ENCODE results near the gene COL7A1.

COL7A1 gene

DNA sequence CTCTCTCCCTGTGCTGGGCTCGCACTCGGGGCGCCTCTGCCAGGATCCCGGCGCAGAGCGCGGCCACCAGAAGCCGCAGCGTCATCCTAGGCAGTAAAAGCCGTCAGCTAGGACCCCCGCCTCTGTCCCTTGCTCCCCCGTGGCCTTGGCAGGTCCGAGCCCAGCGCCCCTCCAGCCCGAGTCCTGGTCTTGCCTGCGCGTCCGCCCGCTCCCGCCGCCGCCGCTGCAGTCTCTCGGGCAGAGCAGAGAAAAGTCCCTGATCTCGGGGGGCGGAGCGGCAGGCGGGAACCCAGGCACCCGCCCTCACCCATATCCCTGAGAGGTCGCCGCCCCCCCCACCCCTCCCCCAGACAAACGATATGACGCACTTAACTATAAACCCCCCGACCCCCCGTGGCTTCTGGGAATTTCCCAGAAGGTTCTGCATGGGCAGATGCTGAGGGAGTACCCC, at the start of gene COL7A1:
Gene COL7A1 (minus strand): TSS at position 255 of the 451 bp plus-strand sequence. CDS start 170 bp downstream, at position 85.
- DNase-seq (ENCODE audit: low spot score), result no peak

DNA sequence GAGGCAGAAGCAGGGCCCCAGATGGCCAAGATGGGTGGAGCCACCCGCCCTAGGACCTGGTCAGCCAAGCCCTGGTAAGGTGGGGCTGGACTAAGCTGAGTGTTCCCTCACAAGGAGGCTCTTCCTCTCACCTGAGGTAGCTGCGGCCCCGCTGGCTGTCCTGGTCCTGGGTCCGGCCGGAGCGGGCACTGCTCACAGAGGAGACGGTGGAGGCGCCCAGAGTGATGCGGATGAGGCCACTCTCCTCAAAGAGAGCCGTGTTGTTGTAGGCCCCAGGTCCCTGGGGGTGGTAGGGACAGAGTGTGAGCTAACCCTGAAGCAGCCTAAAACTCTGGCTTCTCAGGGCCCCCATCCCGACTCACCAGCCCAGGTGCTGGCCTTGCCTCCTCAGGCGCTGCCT, 47.5 kb upstream of the COL7A1 start:
- no peak for DNase-seq (ENCODE audit: low spot score)

DNA sequence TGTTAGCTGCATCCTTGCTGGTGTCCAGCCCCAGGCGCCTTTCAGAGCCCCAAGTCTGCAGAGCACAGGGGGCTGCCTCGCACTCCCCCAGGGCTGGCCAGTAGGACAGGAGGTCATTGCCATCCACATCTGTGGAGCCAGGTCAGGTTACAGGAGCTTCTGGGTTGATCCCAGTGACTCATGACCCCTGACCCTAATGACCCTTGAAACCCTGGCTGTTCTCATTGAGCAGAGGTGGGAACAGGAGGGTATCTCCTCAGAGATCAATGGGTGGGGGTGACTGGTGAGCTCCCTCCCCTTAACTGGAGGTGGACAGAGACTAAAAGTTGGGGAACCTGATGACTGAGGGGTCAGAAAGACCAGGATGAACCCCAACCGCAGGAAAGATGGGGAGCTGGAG, 46.3 kb upstream of the COL7A1 start:
- DNase-seq (ENCODE audit: low spot score), result no peak

DNA sequence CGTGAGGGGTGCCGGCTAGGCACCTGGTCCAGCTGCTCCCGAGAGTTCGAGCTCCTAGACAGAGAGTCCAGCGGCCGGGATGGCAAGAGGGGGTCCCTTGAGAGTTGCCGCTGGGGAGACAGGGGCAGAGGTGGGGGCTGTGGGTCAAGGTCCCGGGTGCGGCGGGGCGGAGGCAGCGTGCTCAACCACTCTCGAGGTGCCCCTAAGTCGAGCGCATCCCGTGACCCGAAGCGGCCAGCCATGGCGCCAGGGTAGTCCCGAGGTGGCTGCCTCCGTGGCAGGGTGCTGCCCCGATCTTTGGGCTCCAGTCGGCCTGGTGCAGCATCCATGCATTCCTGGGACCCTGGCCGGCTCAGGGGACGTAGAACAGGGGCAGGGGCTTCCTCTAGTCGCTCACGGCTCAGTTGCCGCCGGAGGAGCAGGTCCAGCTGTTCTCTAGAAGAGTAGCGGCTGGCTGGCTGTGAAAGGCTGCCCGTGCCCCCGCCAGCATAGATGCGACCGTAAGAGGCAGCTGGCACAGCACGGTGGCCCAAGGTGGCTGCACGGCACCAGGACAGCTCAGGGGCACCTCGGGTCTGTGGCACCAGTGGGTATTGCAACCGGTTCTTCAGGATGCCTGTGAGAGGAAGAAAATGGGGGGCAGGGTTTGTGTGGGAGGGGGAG, 44.9 kb upstream of the COL7A1 start:
- no peak for DNase-seq (ENCODE audit: low spot score)

DNA sequence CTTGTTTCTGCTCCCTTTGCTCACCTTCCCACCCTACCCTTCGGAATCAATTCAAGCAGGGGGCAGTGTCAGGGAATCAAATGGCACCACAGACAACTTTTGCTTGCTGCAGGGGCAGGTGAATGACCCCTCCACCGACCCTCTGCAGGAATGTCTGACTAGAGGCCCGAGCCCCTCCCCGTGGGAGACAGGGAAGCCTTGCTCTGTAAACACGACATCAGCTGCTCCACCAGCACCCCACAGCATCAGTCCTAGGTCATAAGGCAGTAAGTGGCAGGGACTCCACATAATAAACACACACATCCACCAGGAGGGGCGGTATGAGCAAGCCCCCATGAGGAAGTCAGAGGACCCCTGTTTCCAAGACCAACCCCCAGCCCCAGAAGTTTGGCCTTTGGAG, 42.2 kb upstream of the COL7A1 start:
- DNase-seq (ENCODE audit: low spot score), result no peak

DNA sequence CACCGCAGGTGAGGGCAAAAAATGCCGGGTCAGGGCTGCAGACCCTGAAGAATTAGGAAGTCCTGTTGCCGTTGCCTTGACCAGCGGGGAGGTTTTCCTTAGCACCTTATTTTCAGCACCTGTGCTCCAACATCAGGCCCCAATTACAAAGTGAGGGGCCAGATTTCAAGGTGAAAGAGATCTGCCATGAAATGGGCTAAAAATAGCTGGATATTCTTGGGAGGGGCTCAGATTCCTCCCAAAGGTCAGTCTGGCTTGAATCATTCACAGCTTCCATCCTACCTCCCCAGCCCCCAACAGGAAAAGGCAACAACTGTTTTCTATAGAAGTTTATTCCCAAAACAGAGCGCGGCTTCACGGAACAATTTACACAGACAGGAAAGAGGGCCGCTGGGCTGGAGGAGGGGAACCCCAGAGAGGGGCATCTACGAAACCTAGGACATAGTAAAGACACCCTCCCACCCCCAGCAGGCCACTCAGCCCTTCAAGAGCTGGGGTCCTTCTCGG, 41.1 kb upstream of the COL7A1 start:
- peak; percentile 48 for DNase-seq (ENCODE audit: low spot score)

DNA sequence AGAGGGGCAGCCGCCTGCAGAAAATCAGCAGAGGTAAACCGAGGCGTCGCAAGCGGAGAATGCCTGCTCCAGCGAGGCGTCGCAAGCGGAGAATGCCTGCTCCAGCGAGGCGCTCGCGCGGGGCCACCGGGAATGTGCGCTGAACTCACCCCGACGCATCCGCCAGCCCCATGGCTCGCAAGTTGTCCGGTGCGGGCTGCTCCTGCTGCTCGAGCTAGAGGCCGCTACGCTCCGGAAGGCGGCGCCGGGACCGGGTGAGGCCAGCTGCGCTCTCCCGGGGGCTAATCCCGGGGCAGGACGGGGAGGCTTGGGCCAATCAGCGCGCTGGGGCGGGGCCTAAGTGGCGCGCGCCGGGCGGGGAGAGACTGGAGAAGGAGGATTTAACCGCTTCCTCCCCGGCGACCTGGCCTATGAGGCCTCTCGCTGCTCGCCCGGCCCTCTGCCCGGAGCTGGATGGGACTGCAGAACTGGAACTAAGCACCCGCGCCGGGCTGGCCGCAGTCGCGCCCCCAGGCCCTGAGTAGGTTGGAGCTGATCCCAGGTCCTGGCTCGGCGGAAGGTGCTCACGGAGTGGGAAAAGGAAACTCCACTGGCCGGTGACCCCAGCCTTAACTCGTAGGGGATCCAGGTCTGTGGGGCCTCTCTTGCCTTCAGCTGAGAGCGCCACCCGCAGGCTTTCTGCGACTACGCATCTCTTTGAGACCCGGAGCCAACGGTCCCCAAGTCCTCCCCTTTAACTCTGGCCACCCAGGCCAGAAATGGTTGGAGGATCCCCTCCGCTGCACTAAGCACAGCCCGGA, 40.3 kb upstream of the COL7A1 start, which contains the start of gene SLC26A6:
Gene SLC26A6 (minus strand): TSS at position 240 of the 800 bp plus-strand sequence. CDS start 68 bp downstream, at position 172.
- peak; percentile 100 for DNase-seq (ENCODE audit: low spot score)

DNA sequence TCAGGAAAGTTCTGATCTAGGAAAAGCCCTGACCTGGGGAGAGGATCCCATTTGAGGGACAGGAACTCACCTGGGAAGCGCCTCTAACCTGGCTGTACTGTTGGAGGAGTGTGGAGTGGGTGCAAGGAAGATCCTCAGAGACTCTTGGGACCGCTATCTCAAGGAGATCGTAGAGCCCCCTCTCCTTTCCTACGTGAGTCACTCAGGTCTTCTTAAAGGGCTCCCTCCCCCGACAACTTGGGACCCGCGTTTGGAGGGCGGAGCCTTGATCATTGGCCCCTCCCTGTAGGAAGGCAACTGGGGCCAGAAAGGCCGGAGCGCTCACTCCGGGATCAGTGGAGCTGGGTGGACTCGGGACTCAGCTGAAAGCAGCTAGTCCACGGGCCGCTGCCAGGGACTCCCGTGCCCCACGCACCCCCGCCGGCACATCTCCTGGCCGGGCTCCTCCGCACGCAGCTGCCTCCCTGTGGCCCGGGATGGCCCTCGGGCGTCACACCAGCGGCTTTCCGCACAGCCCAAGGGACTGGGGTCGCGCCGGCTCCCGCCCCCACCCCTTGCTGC, 39.6 kb upstream of the COL7A1 start:
- peak; percentile 90 for DNase-seq (ENCODE audit: low spot score)

DNA sequence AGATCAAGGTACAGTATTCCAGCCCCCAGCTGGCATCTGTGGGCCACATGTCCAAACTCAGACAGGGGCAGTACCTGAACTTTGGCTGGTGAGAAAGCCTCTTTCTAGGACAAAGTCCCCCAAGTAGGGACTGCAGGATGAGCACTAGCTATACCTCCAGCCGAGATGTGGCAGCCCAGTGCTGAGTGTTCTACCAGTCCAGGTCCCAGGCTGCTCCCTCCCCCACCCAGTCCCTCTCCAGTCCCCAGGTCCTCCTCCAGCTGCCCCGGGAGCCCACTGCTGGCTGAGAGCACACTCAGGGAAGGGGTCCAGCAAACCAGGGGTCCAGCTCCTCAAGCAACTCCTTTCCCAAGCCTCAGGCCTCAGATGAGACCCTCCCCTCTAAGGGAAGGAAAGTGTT, 38.6 kb upstream of the COL7A1 start:
- DNase-seq (ENCODE audit: low spot score), result no peak

DNA sequence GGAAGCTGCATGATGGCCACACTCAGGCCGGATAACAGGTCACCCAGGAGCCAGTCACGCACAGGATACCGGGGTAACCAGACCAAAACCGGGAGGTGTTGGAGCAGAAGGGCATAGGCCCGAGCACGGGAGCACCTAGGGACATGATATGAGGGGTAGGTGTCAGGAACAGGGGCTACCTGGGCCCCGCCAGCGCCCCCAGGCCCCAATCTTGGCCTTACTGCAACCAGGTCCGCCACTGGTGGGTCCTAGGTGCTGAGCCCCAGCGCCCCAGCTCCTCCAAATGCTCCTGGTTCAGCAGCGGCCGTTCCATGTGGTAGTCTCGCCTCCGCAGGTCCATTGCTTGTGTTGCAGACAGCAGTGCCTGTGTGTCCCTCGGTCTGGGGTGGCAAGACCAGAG, 38.1 kb upstream of the COL7A1 start:
- no peak for DNase-seq (ENCODE audit: low spot score)

DNA sequence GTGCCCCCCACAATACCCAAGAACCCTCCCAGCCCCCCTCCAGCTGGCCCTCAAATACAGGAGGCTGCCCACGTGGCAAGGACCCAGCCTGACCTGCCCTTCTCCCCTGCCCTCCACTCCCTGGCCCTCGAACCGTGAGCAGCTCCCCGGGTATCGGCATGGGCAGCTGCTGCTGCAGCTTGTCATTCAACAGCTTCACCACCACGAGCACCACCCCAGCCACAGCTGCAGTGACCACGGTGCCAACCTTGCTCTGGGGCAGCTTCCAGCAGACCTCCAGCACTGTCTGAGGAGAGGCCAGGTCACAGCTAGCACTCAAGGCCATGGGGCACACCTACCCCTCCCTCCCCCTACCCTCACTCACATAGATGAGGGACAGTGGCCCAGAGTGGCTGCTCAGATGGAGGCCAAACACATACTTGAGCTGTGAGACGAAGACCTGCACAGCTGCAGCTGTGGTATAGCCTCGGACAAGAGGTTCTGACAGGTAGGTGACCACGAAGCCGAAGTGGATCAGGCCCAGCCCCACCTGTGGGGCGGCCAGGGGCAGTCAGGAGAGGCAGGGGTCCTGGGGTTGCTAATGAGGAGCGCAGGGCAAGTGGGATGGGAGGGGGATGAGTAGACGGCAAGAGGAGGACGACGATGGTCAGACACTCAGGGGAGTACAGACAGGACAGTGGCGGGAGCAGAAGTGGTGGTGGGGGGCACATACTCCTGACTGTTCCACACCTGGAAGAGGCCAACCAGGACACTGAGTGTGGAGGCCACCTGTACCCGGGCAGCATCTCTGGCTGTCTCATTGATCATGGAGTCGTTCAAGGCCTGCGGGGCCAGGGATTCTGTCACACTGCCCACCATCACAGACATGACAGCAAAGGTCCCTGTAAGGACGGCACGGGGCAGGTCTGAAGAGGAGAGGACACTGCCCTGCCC, 36.7 kb upstream of the COL7A1 start:
- no peak for DNase-seq (ENCODE audit: low spot score)

DNA sequence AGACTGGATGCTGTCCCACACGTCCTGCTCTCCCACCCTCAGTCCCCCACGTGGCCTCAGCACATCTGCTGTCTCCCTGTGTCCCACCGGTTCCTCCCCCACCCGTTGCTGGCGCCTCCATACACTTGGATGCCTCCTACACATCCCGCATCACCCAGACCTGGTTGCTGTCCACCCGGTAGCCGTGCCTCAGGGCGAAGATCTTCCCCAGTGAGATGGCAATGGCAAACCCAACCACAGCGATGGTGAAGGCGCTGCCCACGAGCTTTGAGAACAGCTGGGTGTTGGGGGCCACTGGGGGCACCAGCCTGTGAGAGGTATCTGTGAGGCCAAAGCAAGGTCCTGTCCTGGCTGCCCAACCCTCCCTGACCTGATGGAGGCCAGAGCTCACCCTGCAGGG, 35.7 kb upstream of the COL7A1 start:
- DNase-seq (ENCODE audit: low spot score), result no peak

DNA sequence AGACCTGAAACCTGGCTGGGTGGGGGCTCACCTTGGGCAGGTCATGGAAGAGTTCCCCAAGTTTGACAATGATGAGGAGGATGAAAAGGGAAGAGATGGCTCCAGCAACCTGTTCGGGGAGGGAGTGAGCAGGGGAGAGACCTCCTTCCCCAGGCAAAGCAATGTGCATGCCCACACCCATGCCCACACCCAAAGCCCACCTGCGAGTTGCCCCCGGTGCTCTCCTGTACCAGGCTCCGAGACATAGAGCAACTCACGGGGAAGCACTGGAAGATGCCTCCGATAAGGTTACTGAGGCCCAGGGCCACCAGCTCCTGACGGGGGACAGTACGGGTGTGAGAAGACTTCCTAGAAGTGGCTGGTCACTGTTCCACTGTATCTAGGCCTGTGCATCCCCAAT, 35.3 kb upstream of the COL7A1 start:
- no peak for DNase-seq (ENCODE audit: low spot score)

DNA sequence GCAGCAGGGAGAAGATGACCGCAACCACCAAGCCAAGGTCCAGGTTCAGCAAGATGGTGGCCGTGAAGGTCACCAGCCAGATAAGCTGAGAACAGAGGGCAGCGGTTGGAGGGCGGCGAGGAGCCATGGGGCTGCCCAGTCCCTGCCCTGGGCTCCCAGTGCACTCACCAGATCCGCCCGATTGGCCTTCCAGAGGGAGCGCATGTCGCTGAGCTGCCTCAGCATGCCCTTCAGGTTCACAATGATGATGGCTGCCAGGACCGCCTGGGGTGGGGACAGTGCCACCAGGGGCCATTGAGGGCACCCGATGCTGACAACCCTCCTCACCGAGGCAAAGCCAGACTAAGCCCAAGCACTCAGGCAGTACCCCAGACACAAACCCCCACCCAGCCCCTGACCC, 34.8 kb upstream of the COL7A1 start:
- no peak for DNase-seq (ENCODE audit: low spot score)

DNA sequence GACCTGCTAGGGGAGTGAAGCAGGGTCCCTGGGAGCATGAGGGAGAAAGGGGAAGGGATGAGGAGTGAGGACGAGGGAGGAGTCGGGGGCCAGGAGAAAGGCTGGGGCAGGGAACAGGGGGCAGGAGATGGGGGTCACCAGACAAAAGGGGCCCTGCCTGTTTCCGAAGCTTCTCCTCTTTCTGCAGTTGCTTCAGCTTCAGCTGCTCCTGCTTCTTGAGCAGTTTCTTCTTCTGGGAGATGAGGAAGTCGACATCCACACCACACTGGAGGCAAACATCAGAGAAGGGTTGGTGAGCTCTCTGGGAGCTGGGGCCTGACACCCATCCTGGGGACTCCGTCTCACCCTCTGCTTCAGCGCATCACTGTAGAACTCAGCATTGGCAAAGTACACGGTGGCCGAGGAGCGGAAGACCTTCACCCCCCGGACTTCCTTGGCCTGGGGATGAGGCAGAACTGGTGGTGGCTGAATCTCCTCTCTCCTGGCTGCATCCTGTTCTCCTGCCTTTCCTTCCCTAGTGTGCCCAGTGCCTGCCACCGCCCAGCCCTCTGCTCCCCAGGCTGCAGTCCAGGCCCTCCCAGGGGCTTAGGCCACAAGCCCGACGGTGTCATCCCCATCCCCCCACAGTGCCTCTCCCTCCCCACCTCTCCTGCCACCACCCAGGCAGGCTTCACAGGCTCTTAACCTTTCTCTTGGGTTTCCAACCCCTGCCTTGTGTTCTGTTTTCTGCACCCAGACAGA, 33.3 kb upstream of the COL7A1 start:
- no peak for DNase-seq (ENCODE audit: low spot score)

DNA sequence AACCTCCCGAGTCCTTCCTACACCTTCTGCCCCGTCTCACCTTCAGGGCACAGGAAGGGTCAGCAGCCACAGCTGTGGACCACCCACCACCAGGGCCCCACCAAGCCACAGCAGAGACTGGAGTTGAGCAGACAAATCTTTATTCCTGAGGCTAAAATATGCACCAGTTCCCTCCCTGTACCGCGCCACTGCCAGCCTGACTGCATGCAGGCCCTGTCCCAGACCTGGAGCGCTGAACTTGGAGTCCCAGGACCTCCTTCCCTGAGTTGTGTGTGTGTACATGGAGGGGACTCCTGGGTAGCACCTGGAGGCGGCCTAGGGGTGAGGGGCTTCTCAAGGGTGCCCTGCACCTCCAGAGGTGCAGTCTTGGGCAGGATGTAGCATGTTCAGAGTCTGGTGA, 30.5 kb upstream of the COL7A1 start:
- DNase-seq (ENCODE audit: low spot score), result no peak

DNA sequence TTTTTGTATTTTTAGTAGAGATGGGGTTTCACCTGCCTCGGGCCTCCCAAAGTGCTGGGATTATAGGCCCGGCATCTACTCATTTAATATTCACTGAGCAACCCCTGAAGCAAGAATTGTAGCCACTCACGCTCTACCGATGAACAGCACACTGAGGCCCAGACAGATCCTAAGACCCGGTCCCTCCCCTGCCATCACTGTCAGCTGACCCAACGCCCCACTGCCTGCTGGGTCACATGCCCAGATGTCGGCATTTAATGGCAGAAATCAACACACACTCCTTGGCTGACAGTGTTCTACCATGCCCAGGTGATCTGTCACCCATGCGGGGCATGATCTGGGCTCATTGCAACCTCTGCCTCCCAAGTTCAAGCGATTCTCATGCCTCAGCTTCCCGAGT, 29.6 kb upstream of the COL7A1 start:
- DNase-seq (ENCODE audit: low spot score), result no peak

DNA sequence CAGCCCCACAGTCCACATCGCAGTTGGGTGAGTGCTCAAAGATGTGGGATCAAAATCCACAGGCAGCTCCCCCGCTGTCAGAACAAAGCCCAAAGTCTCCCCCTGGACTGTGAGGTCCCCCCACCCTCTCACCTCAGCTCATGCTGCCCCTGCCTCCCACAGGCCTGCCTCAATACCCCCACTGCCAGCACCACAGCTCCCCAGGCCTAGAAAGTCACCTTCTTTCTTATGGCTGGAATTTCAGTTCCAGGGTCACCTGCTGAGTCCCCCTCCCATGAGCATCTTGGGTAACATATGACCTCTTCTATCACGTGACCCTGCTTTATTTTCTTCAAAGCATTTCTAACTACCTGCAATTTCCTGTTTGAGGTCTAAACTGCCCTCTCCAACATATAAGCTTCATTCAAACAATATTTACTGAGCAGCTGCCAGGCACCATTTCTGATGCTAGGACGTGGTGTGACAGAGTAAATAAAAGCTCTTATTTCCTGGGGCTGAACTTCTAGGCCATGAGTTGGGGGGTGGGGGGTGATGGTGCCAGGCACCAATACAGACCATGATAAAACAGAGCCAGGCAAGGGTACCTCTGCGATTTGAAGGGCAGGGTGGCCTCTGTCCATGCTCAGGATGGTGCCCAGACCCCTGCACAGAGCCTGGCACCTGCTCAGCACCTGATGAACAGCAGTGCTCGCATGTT, 28.9 kb upstream of the COL7A1 start:
- DNase-seq (ENCODE audit: low spot score), result no peak

DNA sequence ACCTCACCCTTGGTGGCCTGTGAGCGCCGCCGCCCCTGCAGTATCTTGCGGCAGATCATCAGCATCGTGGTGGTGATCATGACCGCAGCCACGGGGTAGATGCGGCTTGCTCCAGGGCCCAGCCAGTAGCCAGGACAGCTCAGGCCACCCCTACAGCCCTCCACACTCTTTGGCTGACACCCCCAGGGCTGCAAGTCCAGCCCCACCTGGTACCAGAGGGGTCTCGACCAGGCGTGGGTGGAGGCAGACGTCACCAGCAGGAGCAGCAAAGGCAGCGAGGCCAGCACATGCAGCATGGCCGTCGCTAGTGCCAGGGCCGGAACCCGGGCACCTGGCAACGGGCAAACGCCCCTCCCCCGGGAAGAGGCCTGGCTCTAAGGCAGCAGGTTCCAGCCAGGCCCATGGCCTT, 26.3 kb upstream of the COL7A1 start, which contains the start of gene TMEM89:
Gene TMEM89 (minus strand): TSS at position 309 of the 409 bp plus-strand sequence. CDS start 13 bp downstream, at position 296.
- no peak for DNase-seq (ENCODE audit: low spot score)
